ENCODE results near the gene TPTE.

DNA sequence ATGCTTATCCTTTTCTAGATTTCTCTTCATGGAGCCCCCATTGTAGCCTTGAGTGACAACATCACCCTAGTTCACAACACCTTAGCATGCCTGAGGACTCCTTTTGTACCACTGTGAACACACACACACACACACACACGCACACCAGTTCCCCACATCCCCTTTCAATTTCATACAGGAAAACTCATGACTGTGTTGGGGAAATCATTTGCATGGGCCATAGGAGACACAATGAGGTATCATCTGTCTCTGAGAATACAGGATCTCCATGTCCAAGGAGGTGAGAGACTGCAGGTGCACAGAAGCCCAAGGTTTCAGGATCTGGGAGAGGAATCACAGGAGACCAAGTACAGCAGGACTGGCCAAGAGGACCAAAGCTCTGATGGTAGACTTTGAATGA is 119.7 kb downstream of the TPTE start:
- TF ChIP-seq, protein P1, sequence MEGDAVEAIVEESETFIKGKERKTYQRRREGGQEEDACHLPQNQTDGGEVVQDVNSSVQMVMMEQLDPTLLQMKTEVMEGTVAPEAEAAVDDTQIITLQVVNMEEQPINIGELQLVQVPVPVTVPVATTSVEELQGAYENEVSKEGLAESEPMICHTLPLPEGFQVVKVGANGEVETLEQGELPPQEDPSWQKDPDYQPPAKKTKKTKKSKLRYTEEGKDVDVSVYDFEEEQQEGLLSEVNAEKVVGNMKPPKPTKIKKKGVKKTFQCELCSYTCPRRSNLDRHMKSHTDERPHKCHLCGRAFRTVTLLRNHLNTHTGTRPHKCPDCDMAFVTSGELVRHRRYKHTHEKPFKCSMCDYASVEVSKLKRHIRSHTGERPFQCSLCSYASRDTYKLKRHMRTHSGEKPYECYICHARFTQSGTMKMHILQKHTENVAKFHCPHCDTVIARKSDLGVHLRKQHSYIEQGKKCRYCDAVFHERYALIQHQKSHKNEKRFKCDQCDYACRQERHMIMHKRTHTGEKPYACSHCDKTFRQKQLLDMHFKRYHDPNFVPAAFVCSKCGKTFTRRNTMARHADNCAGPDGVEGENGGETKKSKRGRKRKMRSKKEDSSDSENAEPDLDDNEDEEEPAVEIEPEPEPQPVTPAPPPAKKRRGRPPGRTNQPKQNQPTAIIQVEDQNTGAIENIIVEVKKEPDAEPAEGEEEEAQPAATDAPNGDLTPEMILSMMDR (IDR thresholded peaks at IDR 0.05): no peak
- no peak for TF ChIP-seq EZH2 (IDR thresholded peaks at IDR 0.05; ENCODE audit: borderline replicate concordance, insufficient read depth, low read depth, low read length, poor library complexity, severe bottlenecking)
